DND-41 (cell line): ENCODE measurements around the gene SMIM31.

Experiments
- ATAC-seq: fragments of 200-7000 bp; cut with Tn5 transposase; 3 replicates; pipeline ENCODE4 v1.9.1; 2021; ENCODE audit warnings: low read depth; ENCODE audit not compliant: insufficient read depth
- DNase-seq: peaks from one replicate; pipeline ENCODE4 v3.0.0-alpha.2; 2020
- H2AFZ ChIP-seq: 2 replicates; pipeline ENCODE4 v1.6.0; 2012; ENCODE audit warnings: low read depth, low read length
- H3K27ac ChIP-seq: 2 replicates; pipeline ENCODE4 v1.5.1; 2012; ENCODE audit warnings: low read length, inconsistent platforms
- H3K27me3 ChIP-seq: fragments of 200-600 bp; sonication (generic); 2 replicates; pipeline ENCODE4 v1.6.0; 2012; ENCODE audit warnings: low read length, mild to moderate bottlenecking, inconsistent platforms; ENCODE audit not compliant: insufficient read depth, poor library complexity
- H3K36me3 ChIP-seq: 2 replicates; pipeline ENCODE4 v1.5.1; 2012; ENCODE audit warnings: low read length, inconsistent platforms; ENCODE audit not compliant: insufficient read depth
- H3K4me1 ChIP-seq: 2 replicates; pipeline ENCODE4 v1.5.1; 2012; ENCODE audit warnings: mild to moderate bottlenecking, low read length; ENCODE audit not compliant: insufficient read depth
- H3K4me2 ChIP-seq: 2 replicates; pipeline ENCODE4 v1.6.0; 2012; ENCODE audit warnings: mild to moderate bottlenecking, moderate library complexity, low read length, inconsistent platforms; ENCODE audit not compliant: insufficient read depth
- H3K4me3 ChIP-seq, 2 experiments: fragments of 200-600 bp in 1 of 2; shearing (Covaris generic) in 1 of 2; 2 replicates each; pipeline ENCODE4 v1.5.1; 2012 to 2016; ENCODE audit warnings: inconsistent platforms in 2 of 2, low read length in 2 of 2, mild to moderate bottlenecking in 2 of 2, low read depth in 1 of 2, moderate library complexity in 1 of 2
- H3K79me2 ChIP-seq: 2 replicates; pipeline ENCODE4 v1.6.0; 2012; ENCODE audit warnings: low read length, inconsistent platforms; ENCODE audit not compliant: insufficient read depth
- H3K9ac ChIP-seq: 2 replicates; pipeline ENCODE4 v1.6.0; 2012; ENCODE audit warnings: low read depth, mild to moderate bottlenecking, inconsistent platforms, low read length, moderate library complexity
- H3K9me3 ChIP-seq: 2 replicates; pipeline ENCODE4 v1.5.1; 2012; ENCODE audit warnings: low read length, moderate library complexity, mild to moderate bottlenecking, inconsistent platforms; ENCODE audit not compliant: insufficient read depth, severe bottlenecking
- H4K20me1 ChIP-seq: 2 replicates; pipeline ENCODE4 v1.6.0; 2012; ENCODE audit warnings: low read length; ENCODE audit not compliant: insufficient read depth
- EZH2 ChIP-seq: IDR thresholded peaks from 3 replicates; pipeline ENCODE4 v1.6.1; 2012; ENCODE audit warnings: borderline replicate concordance, low read depth, mild to moderate bottlenecking, moderate library complexity, low read length, inconsistent platforms; ENCODE audit not compliant: severe bottlenecking
- TF ChIP-seq, protein P1 (sequence below): IDR thresholded peaks from 2 replicates; pipeline ENCODE4 v1.5.1; 2012; ENCODE audit warnings: borderline replicate concordance, low read length, moderate library complexity, mild to moderate bottlenecking; ENCODE audit not compliant: poor library complexity, severe bottlenecking; ENCODE audit errors: extremely low read depth

Gene SMIM31

DNA sequence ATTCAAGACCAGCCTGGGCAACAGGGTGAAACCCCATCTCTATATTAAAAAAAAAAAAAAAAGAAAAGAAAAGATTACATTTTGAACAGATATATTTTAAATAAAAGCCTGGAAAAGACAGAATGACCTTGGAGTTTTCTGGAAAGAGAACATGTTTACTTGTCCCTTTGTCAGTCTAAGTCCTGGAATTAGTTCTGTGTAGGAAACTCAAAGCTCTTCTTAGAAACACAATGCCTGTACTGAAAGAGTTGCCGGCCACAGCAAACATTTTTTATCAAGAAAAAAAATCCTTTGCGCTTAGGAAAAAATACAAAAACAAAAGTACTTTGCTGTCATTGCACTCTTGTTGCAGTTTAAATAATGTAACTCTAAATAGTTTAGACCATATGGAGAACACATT, 59.6 kb downstream of the SMIM31 start:
- H3K9me3 ChIP-seq = no peaks in the 10 kb centered on the region
- H3K4me3 ChIP-seq = no peak overlapping the region
- H3K27me3 ChIP-seq = no peaks in the 10 kb centered on the region
- DNase-seq = no peak
- no peak overlapping the region for H3K4me2 ChIP-seq
- H3K79me2 ChIP-seq = no peaks in the 10 kb centered on the region
- no peaks in the 10 kb centered on the region for H4K20me1 ChIP-seq
- no peak for ATAC-seq
- H3K9ac ChIP-seq = no peak overlapping the region
- H2AFZ ChIP-seq = no peak overlapping the region
- TF ChIP-seq, protein P1, sequence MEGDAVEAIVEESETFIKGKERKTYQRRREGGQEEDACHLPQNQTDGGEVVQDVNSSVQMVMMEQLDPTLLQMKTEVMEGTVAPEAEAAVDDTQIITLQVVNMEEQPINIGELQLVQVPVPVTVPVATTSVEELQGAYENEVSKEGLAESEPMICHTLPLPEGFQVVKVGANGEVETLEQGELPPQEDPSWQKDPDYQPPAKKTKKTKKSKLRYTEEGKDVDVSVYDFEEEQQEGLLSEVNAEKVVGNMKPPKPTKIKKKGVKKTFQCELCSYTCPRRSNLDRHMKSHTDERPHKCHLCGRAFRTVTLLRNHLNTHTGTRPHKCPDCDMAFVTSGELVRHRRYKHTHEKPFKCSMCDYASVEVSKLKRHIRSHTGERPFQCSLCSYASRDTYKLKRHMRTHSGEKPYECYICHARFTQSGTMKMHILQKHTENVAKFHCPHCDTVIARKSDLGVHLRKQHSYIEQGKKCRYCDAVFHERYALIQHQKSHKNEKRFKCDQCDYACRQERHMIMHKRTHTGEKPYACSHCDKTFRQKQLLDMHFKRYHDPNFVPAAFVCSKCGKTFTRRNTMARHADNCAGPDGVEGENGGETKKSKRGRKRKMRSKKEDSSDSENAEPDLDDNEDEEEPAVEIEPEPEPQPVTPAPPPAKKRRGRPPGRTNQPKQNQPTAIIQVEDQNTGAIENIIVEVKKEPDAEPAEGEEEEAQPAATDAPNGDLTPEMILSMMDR = no peak
- TF ChIP-seq EZH2 = no peak
- H3K36me3 ChIP-seq = no peaks in the 10 kb centered on the region
- H3K27ac ChIP-seq = no peak overlapping the region
- H3K4me1 ChIP-seq = no peaks in the 10 kb centered on the region

DNA sequence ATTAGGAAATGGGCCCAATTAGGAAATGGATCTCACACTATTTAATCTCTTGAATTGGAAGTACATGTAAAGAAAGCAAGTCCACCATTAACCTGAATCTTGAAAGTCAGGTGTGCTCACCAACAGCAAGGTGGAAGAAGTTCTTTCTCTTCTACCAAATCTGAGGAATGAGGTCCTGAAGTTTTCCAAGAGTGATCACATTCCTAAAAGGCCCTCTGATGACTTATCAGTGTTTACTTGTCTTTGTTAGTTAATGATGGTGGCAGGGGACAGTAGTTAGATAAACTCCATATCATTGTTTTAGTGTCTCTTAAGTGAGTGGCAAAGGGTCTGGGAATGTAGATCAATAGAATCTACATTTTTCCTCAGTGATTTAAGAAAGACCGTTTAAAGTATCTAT, 61.8 kb downstream of the SMIM31 start:
- no peak overlapping the region for H2AFZ ChIP-seq
- H3K9ac ChIP-seq = no peak overlapping the region
- no peaks in the 10 kb centered on the region for H3K9me3 ChIP-seq
- no peaks in the 10 kb centered on the region for H3K27me3 ChIP-seq
- no peak for ATAC-seq
- TF ChIP-seq EZH2 = no peak
- TF ChIP-seq, protein P1 = no peak
- no peak overlapping the region for H3K27ac ChIP-seq
- H3K79me2 ChIP-seq = no peaks in the 10 kb centered on the region
- no peak overlapping the region for H3K4me3 ChIP-seq
- H3K4me2 ChIP-seq = no peak overlapping the region
- no peak for DNase-seq
- H3K36me3 ChIP-seq = no peaks in the 10 kb centered on the region
- H3K4me1 ChIP-seq = no peaks in the 10 kb centered on the region
- H4K20me1 ChIP-seq = no peaks in the 10 kb centered on the region

DNA sequence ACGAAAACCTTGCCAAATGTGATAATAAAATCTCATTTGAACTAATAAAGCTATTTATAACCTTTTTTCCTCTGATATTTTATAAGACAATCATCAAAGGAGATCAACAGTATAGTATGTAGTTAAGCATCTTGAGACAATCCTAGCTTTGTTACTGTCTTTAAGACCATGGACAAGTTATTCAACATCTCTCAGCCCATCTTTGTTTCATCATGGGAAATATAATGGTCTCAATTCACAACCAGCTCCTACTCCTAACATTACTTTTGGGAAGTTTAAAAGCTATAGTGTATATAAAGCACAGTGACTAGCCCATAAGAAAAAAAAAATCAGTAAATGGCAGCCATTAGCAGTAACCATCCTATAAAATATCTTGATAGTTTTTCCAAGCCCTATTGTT, 65.4 kb downstream of the SMIM31 start:
- ATAC-seq = no peak
- no peak overlapping the region for H2AFZ ChIP-seq

More for the DNA sequence above, 65.4 kb downstream of the SMIM31 start:
- no peaks in the 10 kb centered on the region for H3K36me3 ChIP-seq
- no peak for DNase-seq
- TF ChIP-seq EZH2 = no peak
- TF ChIP-seq, protein P1 = no peak
- H3K4me2 ChIP-seq = no peak overlapping the region
- no peaks in the 10 kb centered on the region for H3K79me2 ChIP-seq
- H3K9me3 ChIP-seq = no peaks in the 10 kb centered on the region
- H3K4me1 ChIP-seq = no peaks in the 10 kb centered on the region
- H3K9ac ChIP-seq = no peak overlapping the region
- H3K4me3 ChIP-seq = no peak overlapping the region
- no peaks in the 10 kb centered on the region for H3K27me3 ChIP-seq
- H3K27ac ChIP-seq = no peak overlapping the region
- no peaks in the 10 kb centered on the region for H4K20me1 ChIP-seq
